ENCODE results near the gene TNF. TPM values are rescaled to one million over a fixed set of nuclear protein-coding genes. Genes with fewer than 3 reads are reported as not detected.
A peak's percentile ranks its signal among the peaks of the same experiment; 100 is the strongest.

TNF gene
- total and polyA plus RNA-seq, 4 experiments from 2014 or later, result 3.9 to 28.2 (median 17.5) TPM

- Histone ChIP-seq H3K27me3 (ENCODE audit: insufficient read depth, low read length) (no peaks in the 10 kb centered on the region), H3K36me3 (ENCODE audit: insufficient read depth, low read length) (peaks cover 12% of the 10 kb centered on the region), H3K27ac (ENCODE audit: low read depth, low read length) (peak overlapping the region; percentile 92), H3K4me3 (ENCODE audit: low read length in 2 of 2) (peak overlapping the region; percentile 89 to 95), H3K9me3 (ENCODE audit: control insufficient read depth in 1 of 2, low read length in 2 of 2) (no peaks in the 10 kb centered on the region), H3K4me1 (ENCODE audit: insufficient read depth, low read length) (peaks cover 67% of the 10 kb centered on the region)
- Mint-ChIP-seq H3K9me3 (no peaks in the 10 kb centered on the region), H3K27ac (peak overlapping the region; percentile 96 to 100 (median 99)), H3K4me1 (peaks cover 33 to 95% (median 52%) of the 10 kb centered on the region in 4 donors), H3K27me3 (no peaks in the 10 kb centered on the region), H3K4me3 (peak overlapping the region; percentile 95 to 100 (median 99)), H3K36me3 (peaks cover 56 to 63% of the 10 kb centered on the region in 2 donors)
- intact Hi-C loops (cut with micrococcal nuclease), result loop anchor here (1.0 to 5.0 kb wide), 4 partner anchors 7 to 87 kb away; partner anchors contain the start of genes BAG6, LTA and NFKBIL1
- CTCF ChIA-PET (ENCODE audit: partially characterized antibody), result interaction anchor here (1.5 to 19.7 kb wide), 6 partner anchors 11 to 86 kb away, joined by 3 to 962 read pairs (median 35); partner anchors contain the start of genes ATP6V1G2, DDX39B, LST1 and NCR3
- POLR2A ChIA-PET (ENCODE audit: partially characterized antibody), result interaction anchor here (0.8 to 52.5 kb wide), 14 partner anchors 3 to 392 kb away, joined by 3 to 3597 read pairs (median 4); partner anchors contain the start of genes ABHD16A, ATP6V1G2, BAG6 and C6orf47
- DNase-seq, result peak in 1 of 5 donors; percentile 53
Observed at GRCh38 chr6:31579546-31580437, 4.4 kb downstream of the TNF start.

DNA sequence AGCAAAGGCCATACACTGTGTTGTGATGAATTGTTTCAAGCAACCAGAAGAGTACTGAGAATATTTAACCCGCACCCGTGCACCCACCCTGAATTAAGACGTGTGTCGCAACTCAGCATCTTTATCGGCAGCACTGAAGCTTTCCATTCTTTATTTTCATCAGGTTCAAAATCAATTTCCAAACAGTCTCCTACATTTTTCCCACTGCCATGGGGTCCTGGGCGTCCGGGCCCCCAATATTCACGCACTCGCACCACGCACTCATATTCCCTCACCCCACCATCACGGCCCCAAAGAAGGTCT lies 5.0 kb downstream of the TNF start:
- intact Hi-C loops (cut with micrococcal nuclease), result loop anchor here (1.0 to 5.0 kb wide), 4 partner anchors 8 to 88 kb away; partner anchors contain the start of genes BAG6, LTA and NFKBIL1
- H3K27ac Mint-ChIP-seq, result peak overlapping the region; percentile 96 to 100 (median 99)
- POLR2A ChIA-PET (ENCODE audit: partially characterized antibody), result interaction anchor here (0.8 to 52.5 kb wide), 15 partner anchors 2 to 252 kb away, joined by 3 to 3597 read pairs (median 5); partner anchors contain the start of genes ABHD16A, ATP6V1G2, BAG6 and C6orf47
- Histone ChIP-seq H3K27me3 (ENCODE audit: insufficient read depth, low read length) (no peaks in the 10 kb centered on the region), H3K4me1 (ENCODE audit: insufficient read depth, low read length) (peaks cover 67% of the 10 kb centered on the region), H3K27ac (ENCODE audit: low read depth, low read length) (peak overlapping the region; percentile 92), H3K36me3 (ENCODE audit: insufficient read depth, low read length) (peaks cover 12% of the 10 kb centered on the region), H3K9me3 (ENCODE audit: control insufficient read depth in 1 of 2, low read length in 2 of 2) (no peaks in the 10 kb centered on the region), H3K4me3 (ENCODE audit: low read length in 2 of 2) (peak overlapping the region; percentile 89 to 95)
- H3K27me3 Mint-ChIP-seq, result no peaks in the 10 kb centered on the region
- no peaks in the 10 kb centered on the region for H3K9me3 Mint-ChIP-seq
- CTCF ChIA-PET (ENCODE audit: partially characterized antibody), result interaction anchor here (1.5 to 19.7 kb wide), 6 partner anchors 11 to 86 kb away, joined by 3 to 962 read pairs (median 35); partner anchors contain the start of genes ATP6V1G2, DDX39B, LST1 and NCR3
- DNase-seq, result no peak
- peaks cover 56 to 61% of the 10 kb centered on the region in 2 donors for H3K36me3 Mint-ChIP-seq
- peak overlapping the region; percentile 95 to 100 (median 99) for H3K4me3 Mint-ChIP-seq
- H3K4me1 Mint-ChIP-seq, result peaks cover 29 to 95% (median 50%) of the 10 kb centered on the region in 4 donors

DNA sequence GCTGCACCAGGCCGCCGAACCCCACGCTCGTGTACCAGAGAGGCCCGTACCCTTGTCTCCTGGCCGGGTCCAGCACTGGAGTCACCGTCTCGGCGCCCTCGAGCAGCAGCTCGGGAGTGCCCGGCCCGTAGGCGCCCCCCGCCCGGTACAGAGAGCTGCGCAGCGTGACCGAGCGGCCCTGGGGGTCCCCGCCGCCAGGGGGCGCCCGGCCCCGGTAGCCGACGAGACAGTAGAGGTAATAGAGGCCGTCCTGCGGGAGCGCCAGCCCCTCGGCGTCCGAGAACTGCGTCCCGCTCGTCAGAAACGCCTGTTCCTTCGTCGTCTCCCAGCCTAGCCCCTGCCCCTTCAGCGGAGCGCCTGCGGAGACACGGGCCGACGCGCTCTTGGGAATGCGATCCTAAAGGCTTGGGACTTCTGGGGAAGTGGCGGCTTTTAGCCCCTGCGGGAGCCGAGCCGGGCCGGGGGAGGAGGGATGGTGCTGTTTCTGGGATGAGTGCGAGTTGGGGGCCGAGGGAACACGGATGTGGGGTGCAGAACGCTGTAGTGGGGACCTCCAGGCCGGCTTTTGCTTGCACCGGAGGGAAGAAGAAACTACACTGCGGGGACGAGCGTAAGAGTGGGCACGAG lies 5.6 kb downstream of the TNF start:
- intact Hi-C loops (cut with micrococcal nuclease), result loop anchor here (1.0 to 5.0 kb wide), 6 partner anchors 9 to 89 kb away; partner anchors contain the start of genes BAG6, LTA and NFKBIL1
- Mint-ChIP-seq H3K27me3 (no peaks in the 10 kb centered on the region), H3K9me3 (no peaks in the 10 kb centered on the region), H3K27ac (peak overlapping the region; percentile 96 to 100 (median 99)), H3K4me1 (peaks cover 32 to 95% (median 53%) of the 10 kb centered on the region in 4 donors), H3K4me3 (peak overlapping the region; percentile 95 to 100 (median 99)), H3K36me3 (peaks cover 55 to 56% of the 10 kb centered on the region in 2 donors)
- Histone ChIP-seq H3K4me1 (ENCODE audit: insufficient read depth, low read length) (peaks cover 71% of the 10 kb centered on the region), H3K4me3 (ENCODE audit: low read length in 2 of 2) (peak overlapping the region; percentile 89 to 95), H3K27me3 (ENCODE audit: insufficient read depth, low read length) (no peaks in the 10 kb centered on the region), H3K9me3 (ENCODE audit: control insufficient read depth in 1 of 2, low read length in 2 of 2) (no peaks in the 10 kb centered on the region), H3K36me3 (ENCODE audit: insufficient read depth, low read length) (peaks cover 12% of the 10 kb centered on the region), H3K27ac (ENCODE audit: low read depth, low read length) (peak overlapping the region; percentile 92)
- peak; percentile 83 to 89 (median 85) for DNase-seq
- POLR2A ChIA-PET (ENCODE audit: partially characterized antibody), result interaction anchor here (0.7 to 52.5 kb wide), 21 partner anchors 2 to 1636 kb away, joined by 3 to 3597 read pairs (median 5); partner anchors contain the start of genes ABHD16A, ATP6V1G2, BAG6 and C6orf47
- CTCF ChIA-PET (ENCODE audit: partially characterized antibody), result interaction anchor here (1.5 to 19.7 kb wide), 6 partner anchors 12 to 87 kb away, joined by 3 to 962 read pairs (median 35); partner anchors contain the start of genes ATP6V1G2, DDX39B, LST1 and NCR3

DNA sequence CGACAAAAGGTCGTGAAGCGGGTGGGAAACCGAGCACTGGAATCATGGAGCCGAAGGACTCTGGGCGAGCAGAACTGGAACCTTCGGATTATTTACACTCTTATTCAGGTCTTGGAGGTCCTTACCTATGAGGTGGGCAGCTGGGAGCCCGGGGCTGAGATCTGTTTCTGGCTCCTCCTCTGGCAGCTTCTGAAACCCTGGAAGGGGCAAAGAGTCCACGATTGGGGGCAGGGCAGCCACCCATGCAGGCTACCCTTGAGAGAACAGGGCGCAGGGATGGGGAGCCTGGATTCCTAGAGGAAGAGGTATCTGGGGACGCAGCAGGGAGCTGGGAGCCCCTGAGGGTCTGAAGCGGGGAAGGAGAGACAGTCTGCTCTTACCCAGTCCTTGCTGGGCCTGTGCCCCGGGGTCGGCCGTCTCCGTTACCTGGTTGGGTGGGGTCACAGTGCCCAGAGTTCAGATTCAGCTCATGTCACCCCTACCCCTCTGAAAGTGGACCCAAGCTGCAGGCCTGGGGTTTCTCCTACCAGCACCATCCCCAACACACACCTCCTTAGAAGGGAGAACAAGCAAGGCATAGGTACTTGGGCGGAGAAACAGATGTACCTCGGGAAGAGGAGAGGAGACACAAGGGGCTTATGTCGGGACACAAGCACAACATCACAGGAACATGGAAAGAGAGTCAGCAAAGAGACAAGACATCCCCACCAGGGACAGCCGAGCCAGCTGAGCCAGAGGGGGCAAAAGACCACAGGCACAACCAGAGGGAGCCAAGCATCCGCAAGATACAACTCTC lies 6.3 kb downstream of the TNF start:
- Histone ChIP-seq H3K27me3 (ENCODE audit: insufficient read depth, low read length) (no peaks in the 10 kb centered on the region), H3K9me3 (ENCODE audit: control insufficient read depth in 1 of 2, low read length in 2 of 2) (no peaks in the 10 kb centered on the region), H3K4me3 (ENCODE audit: low read length in 2 of 2) (peak overlapping the region; percentile 89 to 95), H3K4me1 (ENCODE audit: insufficient read depth, low read length) (peaks cover 78% of the 10 kb centered on the region), H3K27ac (ENCODE audit: low read depth, low read length) (peak overlapping the region; percentile 92), H3K36me3 (ENCODE audit: insufficient read depth, low read length) (peaks cover 12% of the 10 kb centered on the region)
- H3K9me3 Mint-ChIP-seq, result no peaks in the 10 kb centered on the region
- no peak for DNase-seq
- intact Hi-C loops (cut with micrococcal nuclease), result loop anchor here (1.0 to 5.0 kb wide), 5 partner anchors 16 to 89 kb away; partner anchors contain the start of gene BAG6
- ChIA-PET POLR2A (ENCODE audit: partially characterized antibody) (interaction anchor here (0.7 to 52.5 kb wide), 29 partner anchors 1 to 1637 kb away, joined by 3 to 3597 read pairs (median 5); partner anchors contain the start of genes ATP6V1G2, BAG6, C6orf47 and DDX39B), CTCF (ENCODE audit: partially characterized antibody) (interaction anchor here (1.1 to 19.7 kb wide), 9 partner anchors 8 to 246 kb away, joined by 3 to 962 read pairs (median 16); partner anchors contain the start of genes ATP6V1G2, DDX39B, HSPA1B and LST1)
- H3K27me3 Mint-ChIP-seq, result no peaks in the 10 kb centered on the region
- peaks cover 48 to 49% of the 10 kb centered on the region in 2 donors for H3K36me3 Mint-ChIP-seq
- peaks cover 35 to 95% (median 58%) of the 10 kb centered on the region in 4 donors for H3K4me1 Mint-ChIP-seq
- peak overlapping the region; percentile 96 to 100 (median 99) for H3K27ac Mint-ChIP-seq
- peak overlapping the region; percentile 95 to 100 (median 99) for H3K4me3 Mint-ChIP-seq

DNA sequence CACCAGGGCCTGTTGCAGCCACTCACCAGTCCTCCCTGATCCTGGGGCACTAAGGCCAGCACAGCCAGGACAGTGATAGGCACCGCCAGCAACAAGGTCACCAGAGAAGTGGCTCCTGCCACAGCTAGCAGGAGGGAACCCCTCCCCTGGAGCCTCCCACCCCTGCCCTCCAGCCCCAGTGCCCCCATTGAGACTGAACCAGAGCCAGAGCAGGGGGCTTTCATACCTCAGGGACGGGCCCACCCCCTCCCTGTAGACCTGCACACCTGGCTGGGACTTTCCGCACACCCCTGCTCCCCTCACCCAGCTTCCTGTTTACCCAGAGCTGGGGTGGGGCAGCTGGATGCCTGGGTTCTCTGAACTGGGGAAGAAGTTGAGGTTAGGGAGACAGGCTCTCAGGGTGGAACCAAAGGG lies 6.9 kb downstream of the TNF start, which contains the start of gene LTB:
Gene LTB, minus strand, starts transcription at position 195 of the 414 bp plus-strand sequence. Its CDS starts 7 bp downstream, at position 188.
- H3K4me1 Mint-ChIP-seq, result peaks cover 40 to 95% (median 60%) of the 10 kb centered on the region in 4 donors
- peak within 1 kb of the TSS; percentile 92 for H3K27ac ChIP-seq (ENCODE audit: low read depth, low read length)
- no peaks in the 10 kb centered on the region for H3K27me3 Mint-ChIP-seq
- no peaks in the 10 kb centered on the region for H3K9me3 ChIP-seq (ENCODE audit: control insufficient read depth in 1 of 2, low read length in 2 of 2)
- CTCF ChIA-PET (ENCODE audit: partially characterized antibody), result interaction anchor here (0.8 to 19.7 kb wide), 10 partner anchors 9 to 248 kb away, joined by 3 to 962 read pairs (median 12); partner anchors contain the start of genes ATP6V1G2, DDX39B, HSPA1B and LST1
- H3K9me3 Mint-ChIP-seq, result no peaks in the 10 kb centered on the region
- peaks cover 9% of the 10 kb centered on the region for H3K36me3 ChIP-seq (ENCODE audit: insufficient read depth, low read length)
- peak within 1 kb of the TSS; percentile 89 to 95 for H3K4me3 ChIP-seq (ENCODE audit: low read length in 2 of 2)
- H3K4me1 ChIP-seq (ENCODE audit: insufficient read depth, low read length), result peaks cover 79% of the 10 kb centered on the region
- peak within 1 kb of the TSS; percentile 96 to 100 (median 99) for H3K27ac Mint-ChIP-seq
- H3K36me3 Mint-ChIP-seq, result peaks cover 42 to 43% of the 10 kb centered on the region in 2 donors
- POLR2A ChIA-PET (ENCODE audit: partially characterized antibody), result interaction anchor here (0.6 to 52.5 kb wide), 28 partner anchors 0 to 1390 kb away, joined by 3 to 3597 read pairs (median 4); partner anchors contain the start of genes ATP6V1G2, BAG6, C6orf47 and DDX39B
- H3K27me3 ChIP-seq (ENCODE audit: insufficient read depth, low read length), result no peaks in the 10 kb centered on the region
- peak; percentile 70 to 85 (median 73) for DNase-seq
- H3K4me3 Mint-ChIP-seq, result peak within 1 kb of the TSS; percentile 95 to 100 (median 99)
- intact Hi-C loops (cut with micrococcal nuclease), result loop anchor here (1.0 to 5.0 kb wide), 3 partner anchors 23 to 90 kb away; partner anchors contain the start of gene BAG6

Measured in CD4-positive, alpha-beta memory T cell (primary cell).